SH-SY5Y (cell line): ENCODE measurements around the gene GDAP1L1.

Experiments used
- GATA2 ChIP-seq: IDR thresholded peaks from 2 replicates; pipeline ENCODE4 v1.6.1; 2011; ENCODE audit warnings: mild to moderate bottlenecking, low read depth, low read length
- GATA3 ChIP-seq: IDR thresholded peaks from 2 replicates; pipeline ENCODE4 v1.6.1; 2011; ENCODE audit warnings: low read depth, mild to moderate bottlenecking, low read length, moderate library complexity

- TF ChIP-seq GATA2, result no peak
- no peak for TF ChIP-seq GATA3
These were observed 11.2 kb downstream of the GDAP1L1 start for GRCh38 chr20:44258226-44258890.
